ENCODE results near the gene DOCK10. TPM values are rescaled to one million over a fixed set of nuclear protein-coding genes. Genes with fewer than 3 reads are reported as not detected.

The DOCK10 gene
- total RNA-seq, 1 experiment from 2014 or later, result 2.9 TPM

DNA sequence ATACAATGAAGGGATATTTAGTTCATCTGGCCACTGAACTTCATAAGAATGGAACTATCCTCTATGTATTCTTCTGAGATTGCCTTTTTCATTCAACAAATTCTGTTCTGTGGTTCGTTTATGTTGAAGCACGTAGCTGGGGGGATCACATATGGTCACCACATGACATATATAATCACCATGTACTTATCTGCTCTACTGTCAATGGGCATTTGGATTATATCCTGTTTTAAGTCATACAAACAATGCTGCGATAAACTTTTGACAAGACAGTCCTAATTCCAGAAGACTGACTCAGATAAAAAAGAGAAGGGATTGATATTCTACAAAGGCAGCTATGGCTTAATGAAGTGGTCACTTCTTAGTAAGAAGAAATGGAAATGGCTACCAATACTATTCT is 210.1 kb downstream of the DOCK10 start:
- no peak for DNase-seq (ENCODE audit: low spot score)
- POLR2A ChIA-PET, result interaction anchor here (1.7 kb wide), 1 partner anchor 16 kb away, joined by 3 read pairs; no protein-coding TSS in a partner anchor
- H3K36me3 Mint-ChIP-seq, result no peaks in the 10 kb centered on the region
- no peaks in the 10 kb centered on the region for H3K27me3 Mint-ChIP-seq (ENCODE audit: low read depth)
- H3K4me3 Mint-ChIP-seq, result no peak overlapping the region
- CTCF ChIA-PET, result no interaction called here
- no peak for ATAC-seq
- TF ChIP-seq E2F1 (CRISPR knock-in tag; IDR thresholded peaks at IDR 0.05), result no peak
- TF ChIP-seq, protein P1, sequence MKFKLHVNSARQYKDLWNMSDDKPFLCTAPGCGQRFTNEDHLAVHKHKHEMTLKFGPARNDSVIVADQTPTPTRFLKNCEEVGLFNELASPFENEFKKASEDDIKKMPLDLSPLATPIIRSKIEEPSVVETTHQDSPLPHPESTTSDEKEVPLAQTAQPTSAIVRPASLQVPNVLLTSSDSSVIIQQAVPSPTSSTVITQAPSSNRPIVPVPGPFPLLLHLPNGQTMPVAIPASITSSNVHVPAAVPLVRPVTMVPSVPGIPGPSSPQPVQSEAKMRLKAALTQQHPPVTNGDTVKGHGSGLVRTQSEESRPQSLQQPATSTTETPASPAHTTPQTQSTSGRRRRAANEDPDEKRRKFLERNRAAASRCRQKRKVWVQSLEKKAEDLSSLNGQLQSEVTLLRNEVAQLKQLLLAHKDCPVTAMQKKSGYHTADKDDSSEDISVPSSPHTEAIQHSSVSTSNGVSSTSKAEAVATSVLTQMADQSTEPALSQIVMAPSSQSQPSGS (CRISPR knock-in tag; IDR thresholded peaks at IDR 0.05; ENCODE audit: borderline replicate concordance, low read depth), result no peak
- TF ChIP-seq ELF4 (CRISPR knock-in tag; IDR thresholded peaks at IDR 0.05; ENCODE audit: low read depth), result no peak
- no peak for TF ChIP-seq GRHL2 (CRISPR knock-in tag; IDR thresholded peaks at IDR 0.05; ENCODE audit: insufficient replicate concordance, severe bottlenecking)
- TF ChIP-seq JAZF1 (CRISPR knock-in tag; IDR thresholded peaks at IDR 0.05), result no peak
- no peak for TF ChIP-seq CBFB (CRISPR knock-in tag; IDR thresholded peaks at IDR 0.05; ENCODE audit: low read depth)
- TF ChIP-seq, protein P2, sequence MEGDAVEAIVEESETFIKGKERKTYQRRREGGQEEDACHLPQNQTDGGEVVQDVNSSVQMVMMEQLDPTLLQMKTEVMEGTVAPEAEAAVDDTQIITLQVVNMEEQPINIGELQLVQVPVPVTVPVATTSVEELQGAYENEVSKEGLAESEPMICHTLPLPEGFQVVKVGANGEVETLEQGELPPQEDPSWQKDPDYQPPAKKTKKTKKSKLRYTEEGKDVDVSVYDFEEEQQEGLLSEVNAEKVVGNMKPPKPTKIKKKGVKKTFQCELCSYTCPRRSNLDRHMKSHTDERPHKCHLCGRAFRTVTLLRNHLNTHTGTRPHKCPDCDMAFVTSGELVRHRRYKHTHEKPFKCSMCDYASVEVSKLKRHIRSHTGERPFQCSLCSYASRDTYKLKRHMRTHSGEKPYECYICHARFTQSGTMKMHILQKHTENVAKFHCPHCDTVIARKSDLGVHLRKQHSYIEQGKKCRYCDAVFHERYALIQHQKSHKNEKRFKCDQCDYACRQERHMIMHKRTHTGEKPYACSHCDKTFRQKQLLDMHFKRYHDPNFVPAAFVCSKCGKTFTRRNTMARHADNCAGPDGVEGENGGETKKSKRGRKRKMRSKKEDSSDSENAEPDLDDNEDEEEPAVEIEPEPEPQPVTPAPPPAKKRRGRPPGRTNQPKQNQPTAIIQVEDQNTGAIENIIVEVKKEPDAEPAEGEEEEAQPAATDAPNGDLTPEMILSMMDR (IDR thresholded peaks at IDR 0.05), result no peak
- TF ChIP-seq ATF1 (CRISPR knock-in tag; IDR thresholded peaks at IDR 0.05), result no peak
- TF ChIP-seq ETV6 (CRISPR knock-in tag; IDR thresholded peaks at IDR 0.05), result no peak
- no peak for TF ChIP-seq RELA (CRISPR knock-in tag; IDR thresholded peaks at IDR 0.05; ENCODE audit: borderline replicate concordance)
- TF ChIP-seq CREM (CRISPR knock-in tag; IDR thresholded peaks at IDR 0.05), result no peak
- no peak for TF ChIP-seq MAX (CRISPR knock-in tag; IDR thresholded peaks at IDR 0.05)
- TF ChIP-seq, protein P3, sequence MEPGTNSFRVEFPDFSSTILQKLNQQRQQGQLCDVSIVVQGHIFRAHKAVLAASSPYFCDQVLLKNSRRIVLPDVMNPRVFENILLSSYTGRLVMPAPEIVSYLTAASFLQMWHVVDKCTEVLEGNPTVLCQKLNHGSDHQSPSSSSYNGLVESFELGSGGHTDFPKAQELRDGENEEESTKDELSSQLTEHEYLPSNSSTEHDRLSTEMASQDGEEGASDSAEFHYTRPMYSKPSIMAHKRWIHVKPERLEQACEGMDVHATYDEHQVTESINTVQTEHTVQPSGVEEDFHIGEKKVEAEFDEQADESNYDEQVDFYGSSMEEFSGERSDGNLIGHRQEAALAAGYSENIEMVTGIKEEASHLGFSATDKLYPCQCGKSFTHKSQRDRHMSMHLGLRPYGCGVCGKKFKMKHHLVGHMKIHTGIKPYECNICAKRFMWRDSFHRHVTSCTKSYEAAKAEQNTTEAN (CRISPR knock-in tag; IDR thresholded peaks at IDR 0.05), result no peak
- TF ChIP-seq KAT7 (CRISPR knock-in tag; IDR thresholded peaks at IDR 0.05; ENCODE audit: borderline replicate concordance), result no peak
- TF ChIP-seq, protein P4, sequence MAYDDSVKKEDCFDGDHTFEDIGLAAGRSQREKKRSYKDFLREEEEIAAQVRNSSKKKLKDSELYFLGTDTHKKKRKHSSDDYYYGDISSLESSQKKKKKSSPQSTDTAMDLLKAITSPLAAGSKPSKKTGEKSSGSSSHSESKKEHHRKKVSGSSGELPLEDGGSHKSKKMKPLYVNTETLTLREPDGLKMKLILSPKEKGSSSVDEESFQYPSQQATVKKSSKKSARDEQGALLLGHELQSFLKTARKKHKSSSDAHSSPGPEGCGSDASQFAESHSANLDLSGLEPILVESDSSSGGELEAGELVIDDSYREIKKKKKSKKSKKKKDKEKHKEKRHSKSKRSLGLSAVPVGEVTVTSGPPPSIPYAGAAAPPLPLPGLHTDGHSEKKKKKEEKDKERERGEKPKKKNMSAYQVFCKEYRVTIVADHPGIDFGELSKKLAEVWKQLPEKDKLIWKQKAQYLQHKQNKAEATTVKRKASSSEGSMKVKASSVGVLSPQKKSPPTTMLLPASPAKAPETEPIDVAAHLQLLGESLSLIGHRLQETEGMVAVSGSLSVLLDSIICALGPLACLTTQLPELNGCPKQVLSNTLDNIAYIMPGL (CRISPR knock-in tag; IDR thresholded peaks at IDR 0.05), result no peak
- H3K27ac Mint-ChIP-seq, result no peak overlapping the region
- no peaks in the 10 kb centered on the region for H3K9me3 Mint-ChIP-seq
- H3K4me1 Mint-ChIP-seq, result no peaks in the 10 kb centered on the region

GRCh38 chr2:224831530-224831929 is 210.7 kb downstream of the DOCK10 start:
- POLR2A ChIA-PET, result interaction anchor here (1.7 kb wide), 1 partner anchor 17 kb away, joined by 3 read pairs; no protein-coding TSS in a partner anchor
- H3K27ac Mint-ChIP-seq, result no peak overlapping the region
- CTCF ChIA-PET, result no interaction called here
- TF ChIP-seq, protein P3 (CRISPR knock-in tag; IDR thresholded peaks at IDR 0.05), result no peak
- no peak for TF ChIP-seq AFF4 (CRISPR knock-in tag; IDR thresholded peaks at IDR 0.05; ENCODE audit: borderline replicate concordance)
- TF ChIP-seq FOXK1 (CRISPR knock-in tag; IDR thresholded peaks at IDR 0.05), result no peak
- TF ChIP-seq ZNF138 (CRISPR knock-in tag; conservative IDR thresholded peaks at IDR 0.05), result no peak
- TF ChIP-seq, protein P1 (CRISPR knock-in tag; IDR thresholded peaks at IDR 0.05; ENCODE audit: borderline replicate concordance, low read depth), result no peak
- TF ChIP-seq MXD4 (CRISPR knock-in tag; IDR thresholded peaks at IDR 0.05; ENCODE audit: borderline replicate concordance), result no peak
- no peak for TF ChIP-seq SMAD4 (CRISPR knock-in tag; IDR thresholded peaks at IDR 0.05)

More at GRCh38 chr2:224831530-224831929, 210.7 kb downstream of the DOCK10 start:
- DNase-seq (ENCODE audit: low spot score) (no peak), ATAC-seq (no peak)
- H3K36me3 Mint-ChIP-seq, result no peaks in the 10 kb centered on the region
- no peaks in the 10 kb centered on the region for H3K27me3 Mint-ChIP-seq (ENCODE audit: low read depth)
- H3K9me3 Mint-ChIP-seq, result no peaks in the 10 kb centered on the region
- no peak overlapping the region for H3K4me3 Mint-ChIP-seq
- no peaks in the 10 kb centered on the region for H3K4me1 Mint-ChIP-seq
